NOMO-1 treated with dmso at 0.1 percent for 144 hours (cell line): ENCODE data around the gene IQGAP1.

Experiments used
- DNase-seq: peaks from one replicate; lab custom pipeline; 2025; ENCODE audit not compliant: unreplicated experiment; lab: John Stamatoyannopoulos, UW

The IQGAP1 gene

GRCh38 chr15:90435652-90436337, 47.8 kb downstream of the IQGAP1 start:
- DNase-seq = no peak

- no peak for DNase-seq
These were observed 48.9 kb downstream of the IQGAP1 start for GRCh38 chr15:90436952-90437351.

- DNase-seq = no peak
These were observed 49.5 kb downstream of the IQGAP1 start for GRCh38 chr15:90437516-90437915.

- no peak for DNase-seq
These were observed 51.9 kb downstream of the IQGAP1 start for GRCh38 chr15:90439946-90440345.

GRCh38 chr15:90441027-90441426, 53.0 kb downstream of the IQGAP1 start:
- no peak for DNase-seq

- no peak for DNase-seq
These were observed 54.4 kb downstream of the IQGAP1 start for GRCh38 chr15:90442423-90442822.

- no peak for DNase-seq
These were observed 61.2 kb downstream of the IQGAP1 start for GRCh38 chr15:90449206-90449735.

GRCh38 chr15:90451053-90451850, 63.2 kb downstream of the IQGAP1 start:
- no peak for DNase-seq

GRCh38 chr15:90456236-90456635, 68.2 kb downstream of the IQGAP1 start:
- no peak for DNase-seq

GRCh38 chr15:90458061-90458460, 70.0 kb downstream of the IQGAP1 start:
- no peak for DNase-seq

- DNase-seq = no peak
These were observed 71.3 kb downstream of the IQGAP1 start for GRCh38 chr15:90459368-90459767.

GRCh38 chr15:90460142-90460824, 72.2 kb downstream of the IQGAP1 start:
- no peak for DNase-seq

- DNase-seq = no peak
These were observed 75.3 kb downstream of the IQGAP1 start for GRCh38 chr15:90463381-90463780.

GRCh38 chr15:90465140-90465929, 77.3 kb downstream of the IQGAP1 start:
- DNase-seq = no peak

- no peak for DNase-seq
These were observed 78.0 kb downstream of the IQGAP1 start for GRCh38 chr15:90465930-90466567.

- no peak for DNase-seq
These were observed 81.7 kb downstream of the IQGAP1 start for GRCh38 chr15:90469723-90470122.

GRCh38 chr15:90470453-90470852, 82.4 kb downstream of the IQGAP1 start:
- no peak for DNase-seq

- DNase-seq = no peak
These were observed 83.1 kb downstream of the IQGAP1 start for GRCh38 chr15:90471126-90471525.

GRCh38 chr15:90471769-90472168, 83.7 kb downstream of the IQGAP1 start:
- no peak for DNase-seq

- DNase-seq = no peak
These were observed 90.9 kb downstream of the IQGAP1 start for GRCh38 chr15:90478846-90479481.
